Activated CD4-positive, alpha-beta T cell treated with anti-CD3 and anti-CD28 coated beads for 1 hour (primary cell): ENCODE measurements around the gene CASTOR1.
A peak's percentile ranks its signal among the peaks of the same experiment; 100 is the strongest.
"Not testable (repeated sequence)": the region's sequence is repeated elsewhere in the genome, so short reads cannot be mapped to it uniquely, and the experiment has no call there.

Experiments
- DNase-seq: peaks from one replicate; pipeline ENCODE4 v3.0.0-alpha.2; 2020

The CASTOR1 gene

DNA sequence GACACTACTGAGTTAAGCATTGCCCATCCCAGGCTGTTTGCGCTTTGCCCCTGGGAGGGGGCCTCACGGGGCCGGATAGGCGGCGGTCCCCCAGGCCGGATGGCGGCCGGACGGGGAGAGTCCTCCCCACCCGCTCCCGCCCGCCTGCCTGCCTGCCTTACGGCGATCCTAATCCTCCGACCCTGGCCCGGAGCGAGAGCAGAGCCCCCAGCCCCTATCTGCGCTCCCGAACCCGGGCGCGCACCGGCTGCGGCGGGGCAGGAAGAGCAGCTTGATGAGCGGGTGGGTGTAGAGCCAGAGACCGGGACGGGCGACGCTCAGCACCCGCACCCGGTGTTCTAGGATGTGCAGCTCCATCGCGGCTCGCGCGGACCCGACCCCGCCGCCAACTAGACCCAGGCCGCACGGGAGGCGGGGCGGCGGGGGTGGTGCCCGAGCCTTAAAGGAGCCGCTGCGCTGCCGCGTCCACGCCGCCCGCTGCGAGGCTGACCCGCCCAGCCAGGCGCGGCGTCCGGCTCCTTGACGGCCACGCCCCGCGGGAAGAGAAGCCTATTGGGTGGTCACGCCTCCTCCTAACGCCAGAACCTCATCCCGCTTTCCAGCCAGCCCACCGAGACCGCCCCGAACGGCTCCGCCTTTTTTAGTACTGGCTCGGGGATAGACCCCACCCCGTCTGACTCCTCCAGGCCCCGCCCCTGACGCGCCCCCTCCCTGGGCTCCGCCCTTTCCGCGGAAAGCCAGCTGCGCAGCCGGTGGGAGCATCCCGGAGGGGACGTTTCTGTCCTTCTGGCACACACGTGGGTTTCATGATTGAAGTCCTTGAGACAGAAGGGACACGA lies at the start of gene CASTOR1:
TSS of gene CASTOR1 (minus strand) at position 365 of the 839 bp plus-strand sequence. CDS start at position 357, 8 bp downstream.
- peak; percentile 77 for DNase-seq

- no peak for DNase-seq
Measured at GRCh38 chr22:30338802-30339201, 49.5 kb upstream of the CASTOR1 start.

DNA sequence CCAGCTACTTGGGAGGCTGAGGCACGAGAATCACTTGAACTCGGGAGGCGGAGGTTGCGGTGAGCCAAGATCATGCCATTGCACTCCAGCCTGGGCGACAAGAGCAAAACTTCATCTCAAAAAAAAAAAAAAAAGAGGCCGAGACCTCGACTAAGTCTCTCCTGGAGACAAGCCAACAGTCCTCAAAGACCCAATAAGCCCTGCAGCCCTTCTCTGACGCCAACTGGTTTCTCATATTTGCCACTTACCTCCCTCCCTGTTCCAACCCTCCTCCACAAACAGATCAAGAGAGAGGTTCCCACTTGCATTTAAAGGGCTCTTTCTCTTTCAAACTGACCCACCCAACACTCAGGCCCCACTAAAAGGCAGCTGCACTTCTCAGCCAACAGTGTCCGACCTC lies 49.0 kb upstream of the CASTOR1 start:
- DNase-seq: not testable (repeated sequence)

DNA sequence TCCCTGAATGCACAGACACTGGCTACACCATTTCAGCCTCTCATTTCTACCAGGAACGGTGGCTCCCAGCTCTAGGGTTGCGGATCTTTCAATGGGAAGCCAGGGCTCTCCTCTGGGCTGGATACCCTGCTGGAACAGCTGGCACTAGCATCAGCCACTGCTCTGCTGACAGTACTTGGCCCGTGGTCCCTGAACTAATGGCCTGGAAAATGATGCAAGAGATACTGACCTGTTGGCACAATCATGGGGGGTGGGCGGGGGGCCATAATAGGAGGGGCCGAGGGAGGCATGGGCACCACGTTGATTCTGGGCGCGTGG lies 48.1 kb upstream of the CASTOR1 start:
- DNase-seq: no peak

GRCh38 chr22:30336752-30337460 lies 47.6 kb upstream of the CASTOR1 start:
- DNase-seq: no peak

GRCh38 chr22:30335236-30335635 lies 45.9 kb upstream of the CASTOR1 start:
- DNase-seq: no peak

GRCh38 chr22:30334646-30335045 lies 45.3 kb upstream of the CASTOR1 start:
- DNase-seq: no peak

GRCh38 chr22:30333707-30334087 lies 44.4 kb upstream of the CASTOR1 start:
- DNase-seq: no peak

- no peak for DNase-seq
Measured at GRCh38 chr22:30332994-30333706, 43.8 kb upstream of the CASTOR1 start.

GRCh38 chr22:30332551-30332950 lies 43.2 kb upstream of the CASTOR1 start:
- no peak for DNase-seq

DNA sequence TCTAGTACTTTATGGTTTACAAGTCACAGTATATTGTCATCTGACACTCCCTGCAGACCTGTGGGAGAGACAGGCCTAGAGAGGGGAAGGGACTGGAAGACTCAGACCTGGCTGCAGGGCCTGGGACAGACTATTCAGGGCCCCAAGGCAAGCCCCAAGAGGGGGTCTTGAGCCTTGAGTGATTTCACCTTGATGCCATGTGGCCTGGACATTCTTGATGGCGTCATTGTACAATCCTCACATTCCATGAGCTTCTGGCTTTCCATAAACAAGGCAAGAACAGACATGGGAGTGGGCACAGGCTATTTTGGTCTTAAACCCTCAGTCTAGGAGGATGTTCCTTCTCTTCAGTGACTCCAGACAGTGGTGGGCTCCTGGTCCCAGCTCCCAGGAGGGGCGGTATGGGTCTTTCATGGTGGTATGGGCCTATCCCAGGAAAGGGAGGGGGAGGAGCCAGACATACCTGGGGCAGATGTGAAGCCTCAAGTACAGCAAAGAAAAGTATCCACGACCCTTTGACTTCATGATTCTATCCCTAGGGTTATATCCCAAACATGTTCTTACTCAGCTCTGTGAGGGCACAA lies 39.3 kb upstream of the CASTOR1 start:
- no peak for DNase-seq

DNA sequence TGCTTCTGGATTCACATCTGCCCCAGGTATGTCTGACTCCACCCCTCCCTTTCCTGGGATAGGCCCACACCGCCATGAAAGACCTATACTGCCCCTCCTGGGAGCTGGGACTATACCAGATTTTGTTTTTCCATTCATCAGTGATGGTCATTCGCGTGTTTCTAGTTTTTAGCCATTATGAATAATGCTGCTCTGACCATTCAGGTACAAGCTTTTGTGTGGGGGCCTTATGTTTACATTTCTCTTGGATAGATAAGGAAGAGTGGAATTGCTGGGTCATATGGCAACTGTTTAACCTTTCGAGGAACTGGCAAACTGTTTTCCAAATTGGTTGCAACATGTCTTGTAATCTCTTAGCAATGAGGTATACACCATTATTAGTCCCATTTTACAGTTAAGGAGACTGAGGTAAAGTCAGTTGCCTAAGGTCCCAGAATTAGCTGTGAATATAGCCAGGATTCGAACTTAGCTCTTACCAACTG lies 38.6 kb upstream of the CASTOR1 start:
- DNase-seq: no peak

DNA sequence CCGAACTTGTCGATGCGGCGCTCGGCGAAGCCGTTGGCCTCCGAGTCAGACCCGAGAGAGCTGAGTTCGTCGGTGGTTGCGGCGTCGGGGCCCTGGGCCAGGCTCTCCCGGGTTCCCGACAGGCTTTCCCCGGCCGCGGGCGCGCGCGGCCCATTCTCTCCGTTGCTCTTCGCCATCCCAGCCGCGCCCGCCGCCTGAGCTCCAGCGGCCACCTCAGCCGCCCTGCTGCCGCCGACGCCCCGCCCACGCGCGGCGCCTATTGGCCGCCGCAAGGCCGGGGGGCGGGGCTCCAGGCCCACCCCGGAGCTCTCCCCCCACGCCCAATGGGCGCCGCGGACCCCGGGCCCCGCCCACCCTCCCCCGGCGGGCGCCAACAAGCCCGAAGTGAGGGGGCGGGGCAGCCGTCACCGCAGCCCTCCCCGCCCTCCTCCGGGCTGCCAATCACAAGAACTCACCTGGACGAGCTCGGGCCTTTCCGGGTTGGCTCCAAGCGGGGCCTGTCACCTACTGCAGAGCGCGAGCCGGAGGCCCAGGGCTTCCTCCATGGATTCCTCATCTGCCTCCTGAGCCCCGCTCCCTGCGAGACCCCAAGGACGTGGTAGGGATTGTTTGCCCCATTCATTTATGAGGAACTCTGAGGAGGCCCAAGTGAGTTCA lies 37.5 kb upstream of the CASTOR1 start, which contains the start of gene TBC1D10A:
TSS of gene TBC1D10A (minus strand) at position 236 of the 657 bp plus-strand sequence. CDS start at position 176, 60 bp downstream.
- DNase-seq: peak; percentile 89

GRCh38 chr22:30326255-30326705 lies 37.0 kb upstream of the CASTOR1 start:
- no peak for DNase-seq

GRCh38 chr22:30325724-30326254 lies 36.5 kb upstream of the CASTOR1 start:
- no peak for DNase-seq

GRCh38 chr22:30325065-30325720 lies 35.9 kb upstream of the CASTOR1 start:
- DNase-seq: no peak

DNA sequence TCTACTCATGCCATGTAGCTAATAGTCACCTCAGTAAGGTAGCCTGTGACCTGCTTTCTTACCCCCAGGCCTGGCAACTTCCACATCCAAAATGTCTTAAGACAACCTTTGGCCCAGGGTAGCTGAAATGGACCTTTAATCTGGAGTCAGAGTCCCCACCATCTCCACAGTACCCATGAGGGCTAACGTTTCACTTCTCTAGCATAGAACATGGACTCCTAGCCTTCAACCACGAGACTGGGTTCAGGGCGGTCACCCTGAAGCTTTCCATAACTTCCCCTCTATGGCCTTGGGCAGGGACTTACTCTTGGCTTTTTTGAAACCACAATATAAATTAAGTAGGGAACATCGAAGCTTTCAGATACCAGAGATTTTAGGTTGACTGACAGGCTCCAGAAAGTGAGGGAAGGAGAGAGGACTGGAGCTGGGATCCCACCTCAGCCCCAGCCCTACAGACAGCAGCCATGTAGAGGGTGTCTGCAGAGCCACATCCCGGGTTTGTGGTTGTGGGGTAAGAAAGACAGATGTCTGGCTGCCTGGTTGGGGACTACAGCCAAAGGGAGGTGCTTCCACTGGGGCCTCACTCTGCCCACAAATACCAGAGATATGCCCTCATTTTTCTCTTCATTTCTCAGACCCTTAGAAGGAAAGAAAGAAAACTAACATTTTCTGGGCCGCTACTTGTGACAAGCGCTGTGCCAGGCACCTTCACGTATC lies 34.9 kb upstream of the CASTOR1 start:
- no peak for DNase-seq

DNA sequence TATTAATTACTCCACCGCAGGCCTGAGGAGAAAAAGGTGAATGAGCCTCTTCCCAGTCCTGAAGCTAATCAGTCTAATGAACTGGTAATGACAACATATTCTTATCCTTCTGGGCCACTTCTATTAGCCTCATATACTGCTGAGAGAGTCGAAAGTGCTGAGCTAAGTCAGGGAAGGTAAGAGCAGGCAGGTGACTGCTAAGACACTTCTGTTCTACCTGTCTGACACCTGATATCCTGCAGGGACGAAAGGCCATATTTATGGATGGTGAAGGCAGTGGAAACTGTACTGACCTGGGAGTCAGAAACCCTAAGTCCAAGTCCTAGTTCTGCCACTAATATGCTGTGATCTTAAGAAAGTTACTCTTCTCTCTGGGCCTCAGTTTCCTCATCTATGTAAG lies 33.9 kb upstream of the CASTOR1 start:
- DNase-seq: no peak

GRCh38 chr22:30321461-30321860 lies 32.2 kb upstream of the CASTOR1 start:
- DNase-seq: no peak

DNA sequence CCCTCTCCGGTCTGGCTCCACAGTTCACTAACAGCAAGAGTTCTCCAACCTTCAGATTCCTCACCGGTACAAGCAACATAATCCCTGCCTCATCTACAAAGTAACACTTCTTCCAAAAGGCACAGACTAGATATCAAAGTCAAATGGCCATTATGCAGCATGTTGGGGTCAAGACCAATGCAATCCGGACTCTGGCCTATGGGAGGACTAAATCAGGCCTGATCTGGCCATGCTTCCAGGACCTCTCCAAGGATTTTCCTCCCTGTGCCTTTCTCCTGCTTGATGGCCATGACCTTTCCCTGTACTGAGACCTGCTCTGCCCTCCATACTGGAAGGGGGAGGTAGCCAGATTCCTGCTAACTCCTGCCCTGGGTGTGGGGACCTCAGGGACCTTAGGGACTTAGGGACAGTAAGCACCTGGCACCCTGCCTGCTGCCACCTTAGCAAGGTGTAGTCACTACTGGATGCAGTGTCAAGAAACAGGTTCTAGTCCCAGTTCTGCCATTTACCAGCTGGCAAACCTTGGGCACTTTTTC lies 30.8 kb upstream of the CASTOR1 start:
- no peak for DNase-seq
